Superior temporal gyrus (tissue), 1 donor: ENCODE measurements around the gene CDK6.
"Not testable (repeated sequence)": the region's sequence is repeated elsewhere in the genome, so short reads cannot be mapped to it uniquely, and the experiment has no call there.

ENCODE experiments used
- DNase-seq: peaks from one replicate; pipeline ENCODE4 v3.0.0-alpha.2; 2016; ENCODE audit errors: extremely low spot score

The CDK6 gene

GRCh38 chr7:92836489-92836999 lies at the start of gene CDK6:
Gene CDK6 (minus strand): TSS chr7:92836573. CDS start chr7:92833323, 3,250 bp downstream.
- no peak for DNase-seq

DNA sequence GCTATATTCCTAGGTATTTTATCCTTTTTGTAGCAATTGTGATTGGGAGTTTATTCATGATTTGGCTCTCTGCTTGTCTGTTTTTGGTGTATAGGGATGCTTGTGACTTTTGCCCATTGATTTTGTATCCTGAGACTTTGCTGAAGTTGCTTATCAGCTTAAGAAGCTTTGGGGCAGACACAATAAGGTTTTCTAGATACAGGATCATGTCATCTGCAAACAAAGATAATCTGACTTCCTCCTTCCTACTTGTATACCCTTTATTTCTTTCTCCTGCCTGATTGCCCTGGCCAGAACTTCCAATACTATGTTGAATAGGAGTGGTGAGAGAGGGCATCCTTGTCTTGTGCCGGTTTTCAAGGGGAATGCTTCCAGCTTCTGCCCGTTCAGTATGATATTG lies 49.7 kb upstream of the CDK6 start:
- not testable (repeated sequence) for DNase-seq

GRCh38 chr7:92884218-92884617 lies 47.8 kb upstream of the CDK6 start:
- DNase-seq, result no peak

DNA sequence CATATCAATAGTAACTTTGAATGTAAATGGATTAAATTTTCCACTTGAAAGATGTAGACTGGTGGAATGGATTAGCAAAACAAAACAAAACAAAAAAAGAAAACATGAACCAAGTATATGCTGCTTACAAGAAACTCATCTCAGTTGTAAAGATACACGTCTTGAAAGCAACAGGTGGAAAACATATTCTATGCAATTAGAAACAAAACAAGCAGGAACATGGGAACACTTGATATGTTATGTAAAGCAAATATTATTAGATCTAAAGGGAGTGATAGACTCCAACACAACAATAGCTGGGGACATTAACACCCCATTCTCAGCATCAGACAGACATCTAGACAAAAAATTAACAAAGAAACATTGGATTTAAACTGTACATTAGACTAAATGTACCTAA lies 46.4 kb upstream of the CDK6 start:
- DNase-seq, result no peak

DNA sequence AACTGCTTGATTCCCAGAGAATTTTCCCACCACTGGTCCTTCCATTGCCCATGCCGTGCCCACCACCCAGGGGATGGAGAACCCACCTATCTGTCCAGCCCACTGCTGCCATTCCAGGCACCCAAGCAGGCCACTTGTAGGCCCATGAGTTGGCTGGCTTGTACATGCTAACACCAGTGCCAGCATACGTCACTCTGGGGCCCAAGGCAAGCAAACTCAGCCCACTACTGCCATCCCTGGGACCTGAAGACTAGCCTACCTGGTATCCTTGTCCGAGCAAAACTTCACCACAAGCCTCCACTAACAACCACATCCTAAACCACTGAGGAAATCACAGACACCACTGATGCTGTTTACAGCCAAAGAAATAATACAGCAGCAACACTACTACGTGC lies 44.7 kb upstream of the CDK6 start:
- DNase-seq, result no peak

- DNase-seq, result peak; percentile 41
These were observed 44.1 kb upstream of the CDK6 start for GRCh38 chr7:92880212-92881090.

DNA sequence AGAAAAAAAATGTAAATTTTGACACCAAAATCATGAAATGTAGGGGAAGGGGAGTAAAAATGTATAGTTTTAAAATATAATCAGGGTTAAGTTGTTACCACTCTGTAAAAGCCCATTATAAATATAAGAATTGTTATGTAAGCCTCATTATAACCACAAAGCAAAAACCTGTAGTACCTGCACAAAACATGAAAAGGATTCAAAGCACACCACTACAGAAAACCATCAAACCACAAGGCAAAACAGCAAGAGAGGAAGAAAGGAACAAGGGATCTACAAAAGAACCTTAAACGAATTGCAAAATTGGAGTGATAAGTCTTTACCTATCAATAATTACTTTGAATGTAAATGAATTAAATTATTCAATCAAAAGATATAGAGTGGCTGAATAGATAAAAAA lies 41.0 kb upstream of the CDK6 start:
- DNase-seq, result no peak

DNA sequence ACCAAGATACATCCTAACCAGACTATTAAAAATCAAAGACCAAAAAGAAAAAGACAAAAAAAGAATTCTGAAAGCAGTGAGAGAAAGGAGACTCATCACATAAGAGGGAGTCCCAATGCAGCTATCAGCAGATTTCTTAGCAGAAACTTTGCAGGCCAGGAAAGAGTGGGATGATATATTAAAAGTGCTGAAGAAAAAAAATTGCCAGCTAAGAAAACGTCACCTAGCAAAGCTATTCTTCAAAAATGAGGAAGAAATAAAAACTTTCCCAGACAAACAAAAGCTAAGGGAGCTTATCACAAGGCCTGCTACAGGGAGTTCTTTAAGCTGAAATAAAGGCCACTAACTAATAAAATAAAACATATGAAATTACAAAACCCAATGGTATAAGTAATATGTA lies 40.5 kb upstream of the CDK6 start:
- DNase-seq, result no peak

DNA sequence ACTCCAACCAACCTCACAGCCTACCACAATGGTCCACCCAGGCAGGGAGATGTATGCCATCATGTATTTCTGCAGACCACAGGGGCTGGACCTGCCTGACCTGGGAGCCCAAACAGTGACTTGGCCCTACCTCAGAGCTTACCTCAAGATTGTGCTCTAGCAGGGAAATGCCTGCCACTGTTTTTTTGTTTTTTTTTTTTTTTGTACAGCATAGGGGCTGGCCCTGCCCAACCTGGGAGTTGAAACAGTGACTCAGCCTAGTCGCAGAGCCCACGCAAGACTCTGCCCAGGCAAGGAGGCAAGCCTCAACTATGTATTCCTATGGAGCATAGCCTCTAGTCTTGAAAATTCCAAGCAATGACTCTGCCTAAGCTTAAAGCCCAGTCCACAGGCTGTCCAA lies 39.3 kb upstream of the CDK6 start:
- no peak for DNase-seq

- no peak for DNase-seq
These were observed 38.8 kb upstream of the CDK6 start for GRCh38 chr7:92875173-92875572.

DNA sequence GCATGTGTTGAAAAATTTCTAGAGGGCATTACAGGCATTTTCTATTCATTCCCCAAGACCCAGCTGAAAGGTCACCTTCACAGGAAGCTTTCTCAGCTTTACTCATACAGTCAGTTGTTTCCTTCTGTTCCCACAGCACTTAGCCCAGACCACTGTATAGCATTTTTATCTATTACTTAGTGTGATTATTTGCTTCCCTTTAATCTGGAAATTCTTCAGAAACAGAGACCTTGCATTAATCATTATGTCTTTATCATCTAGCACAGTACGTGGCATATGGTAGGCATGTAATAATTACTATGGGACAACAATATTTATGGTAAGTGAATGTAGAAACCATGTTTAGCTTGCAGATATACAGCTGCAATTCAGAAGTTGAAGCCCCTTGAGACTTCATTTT lies 38.2 kb upstream of the CDK6 start:
- DNase-seq, result no peak

GRCh38 chr7:92873776-92874175 lies 37.4 kb upstream of the CDK6 start:
- DNase-seq, result no peak

DNA sequence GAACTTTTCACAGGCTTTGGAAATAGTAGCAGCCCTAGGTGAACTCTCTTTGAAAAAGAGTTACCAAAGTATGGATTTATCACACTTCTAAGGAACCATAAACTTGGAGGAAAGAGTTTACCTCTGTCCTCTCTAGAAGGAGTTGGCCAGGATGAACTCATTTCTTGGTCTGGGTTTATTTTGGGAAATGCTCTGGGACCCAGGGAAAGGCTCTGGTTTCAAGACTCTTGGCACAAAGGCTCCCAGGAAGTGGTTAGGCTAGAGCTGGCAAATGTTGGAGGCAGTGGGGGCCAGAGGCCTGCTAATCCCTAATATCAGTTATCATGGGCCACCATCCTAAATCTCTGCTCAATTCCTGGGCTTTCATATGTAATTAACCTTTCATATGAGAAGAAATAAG lies 36.3 kb upstream of the CDK6 start:
- DNase-seq, result no peak

GRCh38 chr7:92868683-92869293 lies 32.4 kb upstream of the CDK6 start:
- DNase-seq, result no peak

DNA sequence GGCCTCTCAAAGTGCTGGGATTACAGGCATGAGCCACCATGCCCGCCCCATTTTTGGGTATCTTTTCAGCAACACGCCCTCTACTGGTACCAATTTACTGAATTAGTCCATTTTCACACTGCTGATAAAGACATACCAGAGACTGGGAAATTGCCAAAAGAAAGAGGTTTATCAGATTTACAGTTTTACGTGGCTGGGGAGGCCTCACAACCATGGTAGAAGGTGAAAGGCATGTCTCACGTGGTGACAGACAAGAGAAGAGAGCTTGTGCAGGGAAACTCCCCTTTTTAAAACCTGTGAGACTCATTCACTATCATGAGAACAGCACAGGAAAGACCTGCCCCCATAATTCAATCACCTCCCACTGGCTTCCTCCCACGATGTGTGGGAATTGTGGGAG lies 27.8 kb upstream of the CDK6 start:
- DNase-seq, result not testable (repeated sequence)

- DNase-seq, result no peak
These were observed 20.1 kb upstream of the CDK6 start for GRCh38 chr7:92856436-92856835.

DNA sequence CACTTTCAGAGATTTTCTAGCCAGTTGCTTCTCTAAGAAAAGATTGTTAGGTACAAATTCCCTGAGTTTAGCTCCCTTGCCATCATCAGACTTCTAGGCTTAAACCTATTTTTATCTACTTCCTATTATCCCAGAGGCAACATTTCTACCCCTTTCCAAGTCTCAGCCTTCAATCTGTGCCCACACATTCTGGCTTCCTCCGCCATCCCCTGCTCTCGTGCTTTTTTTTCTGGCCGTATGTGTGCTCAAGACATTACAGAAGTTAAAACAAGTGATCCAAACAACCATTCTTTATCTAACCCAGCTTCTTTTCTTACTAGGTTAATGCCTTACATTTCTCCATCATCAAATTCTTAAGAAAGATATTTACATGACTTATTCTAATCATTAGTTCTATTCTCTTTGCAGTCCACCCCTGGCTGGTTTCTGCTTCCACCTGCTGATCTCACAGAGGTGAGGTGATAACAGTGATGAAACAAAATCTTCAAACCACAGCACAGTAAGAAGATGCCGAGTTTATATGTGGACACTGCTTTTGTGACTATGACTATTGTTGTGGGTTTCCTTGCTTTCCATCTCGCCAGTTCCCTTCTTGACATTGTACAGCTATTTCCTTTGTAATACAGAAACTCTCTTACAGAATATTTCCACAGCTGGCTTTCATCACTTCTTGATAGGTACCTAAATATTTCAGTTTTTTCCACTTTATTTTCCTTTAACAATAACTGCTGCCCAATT lies 18.3 kb upstream of the CDK6 start:
- DNase-seq, result no peak

GRCh38 chr7:92851732-92852131 lies 15.4 kb upstream of the CDK6 start:
- DNase-seq, result no peak

GRCh38 chr7:92850516-92850915 lies 14.1 kb upstream of the CDK6 start:
- no peak for DNase-seq

- no peak for DNase-seq
These were observed 12.9 kb upstream of the CDK6 start for GRCh38 chr7:92849322-92849721.

DNA sequence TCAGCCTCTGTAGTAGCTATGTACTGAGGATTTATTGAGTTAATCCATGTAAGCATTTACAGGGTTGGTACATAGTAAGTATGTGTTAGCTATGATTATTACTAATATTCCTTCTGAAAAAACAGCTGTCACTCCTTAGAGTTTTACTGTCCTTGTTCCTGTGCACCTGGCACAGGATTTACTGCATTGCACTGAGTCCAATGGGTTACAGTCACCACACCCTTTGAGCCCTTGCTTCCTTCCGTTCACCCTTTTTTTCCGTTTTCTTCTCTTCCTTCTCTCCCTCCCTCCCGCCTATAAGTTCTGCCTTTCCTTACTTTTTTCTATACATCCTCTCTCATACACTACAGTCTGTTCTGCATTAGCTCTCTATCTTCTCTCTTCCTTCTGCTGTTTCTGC lies 12.5 kb upstream of the CDK6 start:
- no peak for DNase-seq

GRCh38 chr7:92848441-92848840 lies 12.1 kb upstream of the CDK6 start:
- DNase-seq, result no peak

GRCh38 chr7:92847305-92847704 lies 10.9 kb upstream of the CDK6 start:
- DNase-seq, result no peak
